ENCODE measurements around the gene RNF212B.
A peak's percentile ranks its signal among the peaks of the same experiment; 100 is the strongest.

RNF212B gene

GRCh38 chr14:23297611-23298277, 60.0 kb downstream of the RNF212B start:
- no peak for DNase-seq

DNA sequence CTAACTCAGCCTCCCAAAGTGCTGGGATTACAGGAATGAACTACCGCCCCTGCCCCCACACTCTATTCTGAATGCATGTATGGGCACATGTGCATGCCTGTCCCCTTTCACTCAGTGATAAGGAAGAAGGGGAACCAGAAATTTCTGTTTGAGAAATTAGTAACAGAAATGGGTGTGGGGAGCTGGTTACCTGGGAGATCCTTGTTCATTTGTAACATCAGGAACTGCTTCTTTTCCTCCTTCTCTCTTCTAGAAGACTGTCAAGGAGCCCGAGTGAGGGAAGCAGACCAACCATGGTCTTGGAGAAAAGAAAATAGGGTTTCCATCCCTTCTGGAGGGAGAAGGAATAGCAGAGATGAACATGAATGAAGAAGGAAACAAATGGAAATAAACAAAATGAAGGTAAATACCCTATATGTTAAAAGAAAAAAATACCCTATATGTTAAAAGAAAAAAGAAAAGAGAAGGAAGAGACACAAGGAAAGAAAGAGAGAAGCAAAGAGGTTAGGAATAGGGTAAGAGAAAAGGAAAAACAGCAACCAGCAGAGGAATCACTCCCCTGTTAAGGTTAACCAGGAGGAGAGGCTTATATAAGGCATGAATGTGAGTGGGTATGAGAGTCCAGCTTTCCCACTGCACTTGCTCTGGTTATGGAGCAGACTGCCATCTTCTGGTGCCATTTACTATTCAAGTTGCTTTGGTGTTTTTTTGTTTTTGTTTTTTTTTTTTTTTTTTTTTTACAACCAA, 61.6 kb downstream of the RNF212B start:
- DNase-seq = no peak

DNA sequence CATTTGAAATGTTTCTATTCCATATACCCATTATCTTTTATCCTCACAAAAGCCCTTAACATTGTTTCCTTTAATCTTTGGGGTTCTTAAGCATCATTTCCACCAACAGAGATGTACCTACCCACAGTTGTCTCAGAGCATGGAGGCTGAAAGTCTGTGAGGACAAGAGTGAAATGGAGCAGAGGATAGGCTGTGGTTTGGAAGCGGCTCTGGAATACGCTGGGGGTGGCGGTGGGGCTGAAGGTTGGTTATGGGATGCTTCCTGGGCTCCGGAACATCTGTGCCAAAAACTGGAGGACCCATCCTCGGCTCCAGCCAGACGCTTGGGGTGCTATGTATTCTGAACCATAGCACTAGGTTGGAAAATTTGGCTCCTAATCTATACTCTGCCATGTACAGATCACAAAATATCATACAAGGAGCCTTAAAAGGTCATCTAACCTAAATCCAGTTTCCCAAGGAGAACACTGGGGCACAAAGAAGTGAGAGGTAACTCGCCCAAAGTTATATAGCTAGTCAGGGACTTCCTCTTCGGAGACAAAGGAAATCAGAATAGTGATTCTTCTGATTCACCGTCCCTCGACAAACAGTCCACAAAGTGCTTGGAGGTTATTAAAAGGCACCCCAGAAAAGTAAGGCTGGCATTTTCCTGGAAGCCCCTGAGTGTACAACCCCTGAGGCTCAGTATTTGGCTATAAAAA, 62.4 kb downstream of the RNF212B start:
- DNase-seq = no peak

- no peak for DNase-seq
Measured at GRCh38 chr14:23300687-23301223, 63.0 kb downstream of the RNF212B start.

GRCh38 chr14:23301288-23301968, 63.7 kb downstream of the RNF212B start:
- peak; percentile 79 for DNase-seq

- no peak for DNase-seq
Measured at GRCh38 chr14:23301969-23302289, 64.2 kb downstream of the RNF212B start.

GRCh38 chr14:23302290-23303225, 64.8 kb downstream of the RNF212B start, which contains the start of gene PPP1R3E:
PPP1R3E (minus strand) TSS chr14:23302859; CDS start chr14:23302576, 283 bp downstream.
- no peak for DNase-seq

DNA sequence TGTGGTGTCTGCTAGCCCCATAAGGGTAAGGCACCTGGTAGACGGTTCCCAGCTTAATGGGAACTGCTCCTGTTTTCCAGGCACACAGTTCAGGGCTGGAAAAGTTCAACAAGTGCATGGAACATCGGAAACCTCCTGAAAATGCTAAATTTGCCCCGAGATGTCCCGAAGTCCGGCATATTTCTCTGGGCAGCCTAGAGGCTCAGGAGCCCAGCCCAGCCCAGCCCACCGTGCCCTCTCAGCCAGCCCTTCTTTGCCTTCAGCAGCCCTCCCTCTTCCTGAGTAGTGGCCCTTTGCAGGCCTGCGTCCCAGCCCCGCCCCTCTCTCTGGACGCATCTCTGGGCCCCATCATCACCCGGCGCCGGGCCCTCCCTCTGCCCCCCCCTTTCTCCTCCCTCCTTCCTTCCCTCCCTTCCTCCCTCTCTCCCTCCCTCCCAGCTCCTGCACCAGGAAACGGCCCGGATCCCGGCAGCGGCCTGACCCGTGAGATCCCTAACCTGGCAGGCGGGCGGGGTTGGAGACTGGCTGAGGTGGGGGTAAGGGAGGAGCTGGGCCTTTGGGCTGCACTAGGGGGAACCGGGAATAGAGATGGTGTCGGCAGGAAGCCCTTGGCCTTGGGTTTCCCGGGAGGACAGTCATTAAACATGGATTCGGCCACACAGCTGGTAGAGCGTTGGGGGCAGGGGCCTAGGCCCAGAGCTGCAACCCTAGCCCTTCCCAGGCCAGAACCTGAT, 68.8 kb downstream of the RNF212B start, which contains the start of gene BCL2L2:
Gene BCL2L2, plus strand, starts transcription at position 422 of the 734 bp plus-strand sequence. CDS start 935 bp downstream, outside the sequence.
- no peak for DNase-seq

DNA sequence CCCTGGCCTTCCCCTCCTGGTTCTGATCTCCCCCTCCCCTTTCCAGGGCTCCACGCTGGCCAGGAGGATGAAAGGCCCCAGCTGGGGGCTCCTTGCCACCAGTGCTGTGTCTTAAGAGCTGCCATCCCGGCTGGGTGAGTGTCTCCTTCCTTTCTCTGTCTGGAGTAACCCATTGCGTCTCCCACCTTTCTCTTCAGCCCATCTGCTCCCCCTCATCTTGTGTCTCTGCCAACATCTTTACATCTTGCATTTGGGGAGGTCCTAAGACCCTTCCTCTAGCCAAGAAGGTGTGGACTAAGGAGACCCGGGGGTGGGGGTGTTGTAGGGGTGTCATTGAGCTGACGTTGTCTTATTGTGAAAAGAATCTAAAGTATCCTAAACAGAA, 69.4 kb downstream of the RNF212B start:
- no peak for DNase-seq

DNA sequence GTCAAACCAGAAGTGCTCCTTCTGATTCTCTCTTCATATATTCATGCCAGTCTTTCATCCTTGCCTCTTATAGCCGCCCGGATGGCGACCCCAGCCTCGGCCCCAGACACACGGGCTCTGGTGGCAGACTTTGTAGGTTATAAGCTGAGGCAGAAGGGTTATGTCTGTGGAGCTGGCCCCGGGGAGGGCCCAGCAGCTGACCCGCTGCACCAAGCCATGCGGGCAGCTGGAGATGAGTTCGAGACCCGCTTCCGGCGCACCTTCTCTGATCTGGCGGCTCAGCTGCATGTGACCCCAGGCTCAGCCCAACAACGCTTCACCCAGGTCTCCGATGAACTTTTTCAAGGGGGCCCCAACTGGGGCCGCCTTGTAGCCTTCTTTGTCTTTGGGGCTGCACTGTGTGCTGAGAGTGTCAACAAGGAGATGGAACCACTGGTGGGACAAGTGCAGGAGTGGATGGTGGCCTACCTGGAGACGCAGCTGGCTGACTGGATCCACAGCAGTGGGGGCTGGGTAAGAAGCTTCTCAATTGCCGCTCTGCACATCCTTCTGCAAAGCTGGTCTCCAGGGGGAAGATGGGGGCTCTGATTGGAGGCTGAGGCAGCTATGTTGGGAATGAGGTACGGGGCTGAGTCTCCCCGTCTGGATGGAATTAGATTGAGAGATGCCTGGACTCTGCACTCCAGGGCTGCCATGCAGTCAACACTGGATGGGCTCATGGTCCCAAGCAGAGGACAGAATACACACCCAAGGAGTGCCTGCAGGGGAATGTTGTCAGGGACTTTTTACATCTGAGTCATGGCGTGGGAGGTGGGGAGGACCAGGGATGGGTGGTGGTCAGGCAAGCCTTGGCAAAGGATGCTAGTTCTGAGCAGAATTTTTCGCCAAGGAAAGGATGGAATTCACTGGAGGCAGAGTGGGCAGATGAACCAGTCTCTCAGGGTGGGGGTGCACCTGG, 70.2 kb downstream of the RNF212B start:
- no peak for DNase-seq

- DNase-seq = no peak
Measured at GRCh38 chr14:23308721-23309445, 71.1 kb downstream of the RNF212B start.

DNA sequence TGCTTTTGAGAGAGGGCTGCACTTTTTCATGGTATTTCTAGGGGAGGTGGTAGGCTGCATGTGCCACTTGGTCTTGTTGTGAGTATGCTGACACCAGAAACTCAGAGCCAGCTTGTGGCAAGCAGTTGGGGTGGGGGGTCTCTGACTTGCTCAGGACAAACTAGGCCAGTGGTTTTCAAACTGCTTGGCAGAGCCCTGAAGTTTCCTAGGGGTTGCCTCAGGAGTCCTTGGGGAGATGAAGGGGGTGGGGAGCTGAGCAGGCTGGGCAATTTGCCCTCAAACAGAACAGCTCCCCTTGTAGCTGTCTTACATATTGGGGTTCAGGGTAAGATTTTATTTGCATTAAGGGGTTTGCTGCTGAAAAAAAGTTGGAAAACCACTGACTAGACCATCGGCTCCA, 72.8 kb downstream of the RNF212B start:
- no peak for DNase-seq

GRCh38 chr14:23316300-23316699, 78.6 kb downstream of the RNF212B start:
- no peak for DNase-seq

DNA sequence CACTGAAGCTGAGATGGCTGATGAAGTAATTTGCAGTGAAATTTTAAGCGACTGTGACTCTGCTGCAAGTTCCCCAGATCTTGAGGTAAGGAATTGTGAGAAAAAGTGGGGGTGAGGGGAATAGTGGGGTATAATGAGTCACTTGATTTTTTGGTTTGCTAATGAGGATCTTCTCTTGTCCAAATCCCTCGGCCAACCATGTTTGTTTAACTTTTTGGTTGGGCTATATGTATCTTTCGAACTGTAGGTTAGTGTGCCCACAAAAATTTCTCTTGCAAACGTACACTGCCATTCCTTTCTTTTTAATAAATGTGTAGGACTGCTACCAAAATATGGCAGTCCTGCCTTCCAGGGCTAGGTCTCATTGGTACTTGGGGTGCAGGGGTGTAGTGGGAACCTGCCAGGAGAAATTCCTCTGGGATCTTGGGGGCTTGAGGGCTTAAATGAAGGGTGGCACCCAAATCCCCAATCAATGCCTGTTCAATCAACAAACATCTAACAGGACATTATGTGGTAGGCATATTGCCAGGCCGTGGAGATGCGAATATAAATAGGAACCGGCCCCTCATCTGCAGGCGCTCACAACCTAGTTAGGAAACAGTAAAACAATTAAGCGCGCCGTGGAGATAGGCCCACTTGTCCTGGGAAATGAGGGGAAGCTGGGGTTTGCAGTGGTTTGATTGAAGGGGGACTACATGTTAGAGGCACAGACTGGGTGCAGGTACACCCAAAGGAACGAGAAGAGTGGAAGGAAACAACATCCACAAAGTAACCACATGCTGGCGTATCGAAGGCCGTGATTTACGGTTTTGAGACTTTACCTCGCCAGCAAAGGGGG, 82.2 kb downstream of the RNF212B start:
- DNase-seq = no peak

GRCh38 chr14:23320584-23321571, 83.1 kb downstream of the RNF212B start, which contains the start of gene PABPN1:
PABPN1 (plus strand) TSS chr14:23321457; CDS start chr14:23321470, 13 bp downstream.
- peak; percentile 98 for DNase-seq
